Common myeloid progenitor, CD34-positive (primary cell): Measurements from ENCODE around the gene NTMT1. TPM values are rescaled to one million over a fixed set of nuclear protein-coding genes. Genes with fewer than 3 reads are reported as not detected.

Source experiments
- CTCF ChIA-PET: fragments of 350-600 bp; sonication (Branson Sonifier 250); formaldehyde crosslinking; loops from one replicate; lab custom pipeline; 2021; ENCODE audit warnings: antibody characterized with exemption; lab: Charles Lee
- POLR2A ChIA-PET: fragments of 350-600 bp; sonication (Branson Sonifier 250); formaldehyde crosslinking; loops from one replicate; lab custom pipeline; 2021; ENCODE audit warnings: antibody characterized with exemption; lab: Charles Lee
- DNase-seq, 3 donors: peaks; one replicate each; pipeline versions ENCODE4 v3.0.0 to v3.0.0-alpha.2; 2013
- H3K27ac ChIP-seq, 2 experiments: 1 replicate in 1 of 2; 2 replicates in 1 of 2; pipeline ENCODE4 v1.7.0; 2013; ENCODE audit warnings: inconsistent platforms in 2 of 2, low read length in 2 of 2, mild to moderate bottlenecking in 2 of 2, low read depth in 1 of 2, moderate library complexity in 1 of 2; ENCODE audit not compliant: severe bottlenecking in 2 of 2, insufficient read depth in 1 of 2, poor library complexity in 1 of 2
- H3K27me3 ChIP-seq, 5 experiments: replicated peaks in 2 of 5; 1 replicate in 3 of 5; 2 replicates in 2 of 5; pipeline versions ENCODE4 v1.6.1 to v1.7.0; 2013; ENCODE audit warnings: low read length in 4 of 5, mild to moderate bottlenecking in 2 of 5, moderate library complexity in 2 of 5, inconsistent platforms in 1 of 5; ENCODE audit not compliant: insufficient read depth in 5 of 5, control insufficient read depth in 4 of 5
- H3K36me3 ChIP-seq, 4 experiments: 1 replicate in 2 of 4; 2 replicates in 2 of 4; pipeline versions ENCODE4 v1.6.1 to v1.7.0; 2013; ENCODE audit warnings: low read length in 3 of 4, control low read depth in 1 of 4, mild to moderate bottlenecking in 1 of 4; ENCODE audit not compliant: control insufficient read depth in 4 of 4, insufficient read depth in 4 of 4
- H3K4me1 ChIP-seq, 4 experiments: 1 replicate in 3 of 4; 2 replicates in 1 of 4; pipeline versions ENCODE4 v1.6.1 to v1.7.1; 2013; ENCODE audit warnings: low read length in 3 of 4, mild to moderate bottlenecking in 3 of 4, control low read depth in 1 of 4, inconsistent platforms in 1 of 4, moderate library complexity in 1 of 4; ENCODE audit not compliant: control insufficient read depth in 4 of 4, insufficient read depth in 4 of 4; ENCODE audit errors: control extremely low read depth in 1 of 4
- H3K4me3 ChIP-seq, 7 experiments: 1 replicate in 4 of 7; 2 replicates in 3 of 7; pipeline versions ENCODE4 v1.5.1 to v1.7.0; 2013; ENCODE audit warnings: mild to moderate bottlenecking in 7 of 7, low read length in 6 of 7, moderate library complexity in 6 of 7, inconsistent platforms in 2 of 7, low read depth in 2 of 7, control low read depth in 1 of 7; ENCODE audit not compliant: insufficient read depth in 4 of 7, control insufficient read depth in 1 of 7; ENCODE audit errors: extremely low read depth in 1 of 7
- H3K9me3 ChIP-seq, 5 experiments: 1 replicate in 4 of 5; 2 replicates in 1 of 5; pipeline versions ENCODE4 v1.6.1 to v1.7.1; 2013; ENCODE audit warnings: low read length in 4 of 5, mild to moderate bottlenecking in 2 of 5, inconsistent platforms in 1 of 5, low read depth in 1 of 5, moderate library complexity in 1 of 5; ENCODE audit not compliant: control insufficient read depth in 4 of 5, insufficient read depth in 2 of 5; ENCODE audit errors: control extremely low read depth in 1 of 5
- WGBS: methylation state at CpG from one replicate; pipeline ENCODE4 v1.1.5; 2013; ENCODE audit not compliant: insufficient coverage; 5-methylcytosine and 5-hydroxymethylcytosine counted together
- polyA plus RNA-seq: library from polyadenylated mRNA; unstranded; fragments of 120-200 nt; gene quantifications from one replicate; pipeline ENCODE4 v1.2.1, GENCODE V29; 2013

NTMT1 gene
- polyA plus RNA-seq, result 17.9 TPM

GRCh38 chr9:129626079-129626624 lies at the start of gene NTMT1:
Gene NTMT1, plus strand, starts transcription at chr9:129626163. Its CDS starts 6,541 bp downstream, at chr9:129632704.
- no peaks in the 10 kb centered on the region for H3K9me3 ChIP-seq
- ChIA-PET CTCF (interaction anchor here (0.8 to 7.1 kb wide), 8 partner anchors 10 to 488 kb away, joined by 3 to 76 read pairs (median 14); no protein-coding TSS in a partner anchor), POLR2A (interaction anchor here (0.6 to 1.0 kb wide), 7 partner anchors 10 to 1065 kb away, joined by 3 to 6 read pairs (median 4); partner anchors contain the start of gene IER5L)
- no peaks in the 10 kb centered on the region for H3K27me3 ChIP-seq
- 0% methylated on average over 41 of the region's 55 CpGs for WGBS
- peak within 1 kb of the TSS; percentile 66 to 89 (median 84) for H3K4me3 ChIP-seq
- DNase-seq, result peak; percentile 87 to 94 (median 93)
- peak within 1 kb of the TSS; percentile 61 to 81 for H3K27ac ChIP-seq
- H3K36me3 ChIP-seq, result peaks cover 2 to 34% (median 6%) of the 10 kb centered on the region in 4 experiments
- peaks cover 19 to 45% (median 35%) of the 10 kb centered on the region in 4 experiments for H3K4me1 ChIP-seq

- 67% methylated on average over 32 of the region's 34 CpGs for WGBS
- H3K36me3 ChIP-seq, result no peaks in the 10 kb centered on the region
- H3K4me1 ChIP-seq, result peaks cover 0 to 17% (median 8%) of the 10 kb centered on the region in 4 experiments
- H3K9me3 ChIP-seq, result no peaks in the 10 kb centered on the region
- POLR2A ChIA-PET, result interaction anchor here (0.6 kb wide), 1 partner anchor 368 kb away, joined by 3 read pairs; no protein-coding TSS in a partner anchor
- DNase-seq, result peak; percentile 52 to 76 (median 68)
- no peak overlapping the region for H3K27ac ChIP-seq
- no peak overlapping the region for H3K4me3 ChIP-seq
- peaks cover 0 to 2% (median 0%) of the 10 kb centered on the region in 5 experiments for H3K27me3 ChIP-seq
- CTCF ChIA-PET, result no interaction called here
Observed at GRCh38 chr9:129576546-129577543, 49.1 kb upstream of the NTMT1 start.

GRCh38 chr9:129579294-129579693 lies 46.7 kb upstream of the NTMT1 start:
- Histone ChIP-seq H3K36me3 (no peaks in the 10 kb centered on the region), H3K9me3 (no peaks in the 10 kb centered on the region), H3K27me3 (peaks cover 0 to 2% (median 0%) of the 10 kb centered on the region in 5 experiments), H3K27ac (no peak overlapping the region), H3K4me3 (no peak overlapping the region), H3K4me1 (peaks cover 0 to 21% (median 14%) of the 10 kb centered on the region in 4 experiments)
- ChIA-PET POLR2A (no interaction called here), CTCF (interaction anchor here (0.7 to 1.6 kb wide), 3 partner anchors 8 to 38 kb away, joined by 3 to 6 read pairs (median 3); no protein-coding TSS in a partner anchor)
- 100% methylated on average over 3 of the region's 3 CpGs for WGBS
- no peak for DNase-seq

- H3K9me3 ChIP-seq, result no peaks in the 10 kb centered on the region
- peak in 2 of 3 donors; percentile 75 to 77 for DNase-seq
- no peak overlapping the region for H3K27ac ChIP-seq
- ChIA-PET CTCF (interaction anchor here (0.9 to 1.6 kb wide), 5 partner anchors 9 to 29 kb away, joined by 3 to 6 read pairs (median 3); no protein-coding TSS in a partner anchor), POLR2A (interaction anchor here (0.5 kb wide), 1 partner anchor 318 kb away, joined by 6 read pairs; no protein-coding TSS in a partner anchor)
- H3K4me1 ChIP-seq, result peaks cover 0 to 28% (median 19%) of the 10 kb centered on the region in 4 experiments
- H3K27me3 ChIP-seq, result peaks cover 0 to 2% (median 0%) of the 10 kb centered on the region in 5 experiments
- no peaks in the 10 kb centered on the region for H3K36me3 ChIP-seq
- WGBS, result 72% methylated on average over 11 of the region's 11 CpGs
- peak overlapping the region in 1 of 7 experiments; percentile 12 for H3K4me3 ChIP-seq
Observed at GRCh38 chr9:129580211-129580915, 45.6 kb upstream of the NTMT1 start.

GRCh38 chr9:129581505-129582189 lies 44.3 kb upstream of the NTMT1 start:
- 98% methylated on average over 4 of the region's 4 CpGs for WGBS
- Histone ChIP-seq H3K4me3 (no peak overlapping the region), H3K9me3 (no peaks in the 10 kb centered on the region), H3K27me3 (no peaks in the 10 kb centered on the region), H3K36me3 (no peaks in the 10 kb centered on the region), H3K4me1 (peaks cover 0 to 35% (median 20%) of the 10 kb centered on the region in 4 experiments), H3K27ac (no peak overlapping the region)
- CTCF ChIA-PET, result interaction anchor here (1.4 to 1.5 kb wide), 4 partner anchors 11 to 27 kb away, joined by 3 to 4 read pairs (median 3); no protein-coding TSS in a partner anchor
- POLR2A ChIA-PET, result no interaction called here
- DNase-seq, result no peak

GRCh38 chr9:129582855-129583254 lies 43.1 kb upstream of the NTMT1 start:
- Histone ChIP-seq H3K27ac (no peak overlapping the region), H3K4me3 (no peak overlapping the region), H3K9me3 (no peaks in the 10 kb centered on the region), H3K27me3 (no peaks in the 10 kb centered on the region), H3K4me1 (peaks cover 0 to 44% (median 24%) of the 10 kb centered on the region in 4 experiments), H3K36me3 (no peaks in the 10 kb centered on the region)
- DNase-seq, result no peak
- ChIA-PET CTCF (interaction anchor here (1.5 kb wide), 1 partner anchor 28 kb away, joined by 3 read pairs; no protein-coding TSS in a partner anchor), POLR2A (no interaction called here)
- 70% methylated on average over 2 of the region's 3 CpGs for WGBS
